ENCODE data around the gene ZNF592. TPM values are rescaled to one million over a fixed set of nuclear protein-coding genes. Genes with fewer than 3 reads are reported as not detected.

ZNF592 gene
- total and polyA plus RNA-seq, 2 of the 13 experiments (the other 11 are each of a cell fraction or from before 2014, with no cell fraction given) = 8.2 to 9.8 TPM

GRCh38 chr15:84811828-84812227 is 63.4 kb downstream of the ZNF592 start:
- H3K9me3 ChIP-seq (ENCODE audit: low read length) = no peaks in the 10 kb centered on the region
- POLR2A ChIA-PET = no interaction called here
- no peaks in the 10 kb centered on the region for H4K20me1 ChIP-seq (ENCODE audit: insufficient read depth, low read length)
- no peak overlapping the region for H3K4me2 ChIP-seq (ENCODE audit: low read depth, low read length)
- ATAC-seq = no peak
- H3K36me3 ChIP-seq (replicated peaks in 1 of 2; ENCODE audit: control insufficient read depth in 1 of 2, insufficient read depth in 2 of 2, low read length in 2 of 2) = no peaks in the 10 kb centered on the region
- peaks cover 25% of the 10 kb centered on the region for H3K4me1 ChIP-seq (ENCODE audit: insufficient read depth, low read length)
- H3K4me3 ChIP-seq (replicated peaks in 1 of 3; ENCODE audit: insufficient read depth in 1 of 3, low read depth in 2 of 3, low read length in 3 of 3) = no peak overlapping the region
- FAIRE-seq = no peak
- in situ Hi-C loops (cut with HindIII; ENCODE audit: extremely low pct_ligation_motif_present, low pct_unique_long_range_greater_than_20kb) (no loop called here), intact Hi-C loops (cut with micrococcal nuclease; ENCODE audit: unreplicated experiment) (loop anchor here (10.0 kb wide), 2 partner anchors 57 to 157 kb away; partner anchors contain the start of genes NMB and WDR73)
- BruUV-seq (replicated peaks) = no TSS peak
- H3K27ac ChIP-seq (ENCODE audit: extremely low read length, insufficient read depth, low read length) = no peak overlapping the region
- no peak overlapping the region for H2AFZ ChIP-seq (ENCODE audit: low read length)
- H3K27me3 ChIP-seq (ENCODE audit: control insufficient read depth in 1 of 2, insufficient read depth in 2 of 2, low read length in 2 of 2) = no peaks in the 10 kb centered on the region
- H3K79me2 ChIP-seq (ENCODE audit: insufficient read depth, low read length) = no peaks in the 10 kb centered on the region
- CTCF ChIA-PET (ENCODE audit: low intra/inter-chr PET ratio, low total read pairs) = no interaction called here
- no peak overlapping the region for H3K9ac ChIP-seq (ENCODE audit: insufficient read depth, low read depth, low read length)
- DNase-seq (ENCODE audit: low spot score) = no peak
- TF ChIP-seq ZNF816 (CRISPR knock-in tag; IDR thresholded peaks at IDR 0.05; ENCODE audit: borderline replicate concordance) = no peak
- TF ChIP-seq ZNF646 (CRISPR knock-in tag; IDR thresholded peaks at IDR 0.05) = no peak
- no peak for TF ChIP-seq SMAD9 (CRISPR knock-in tag; IDR thresholded peaks at IDR 0.05)
- TF ChIP-seq ZNF580 (CRISPR knock-in tag; IDR thresholded peaks at IDR 0.05; ENCODE audit: borderline replicate concordance, low read depth) = no peak
- TF ChIP-seq ZNF431 (CRISPR knock-in tag; IDR thresholded peaks at IDR 0.05; ENCODE audit: borderline replicate concordance, low read depth) = no peak
- TF ChIP-seq ZBTB2 (CRISPR knock-in tag; IDR thresholded peaks at IDR 0.05; ENCODE audit: low read depth) = no peak
- TF ChIP-seq NAIF1 (CRISPR knock-in tag; IDR thresholded peaks at IDR 0.05; ENCODE audit: borderline replicate concordance) = no peak
- TF ChIP-seq ZNF281 (CRISPR knock-in tag; IDR thresholded peaks at IDR 0.05; ENCODE audit: borderline replicate concordance) = no peak
- TF ChIP-seq TP53 (CRISPR knock-in tag; conservative IDR thresholded peaks at IDR 0.05) = no peak
- TF ChIP-seq PPARG (CRISPR knock-in tag; conservative IDR thresholded peaks at IDR 0.05) = no peak
- TF ChIP-seq ZNF513 (CRISPR knock-in tag; conservative IDR thresholded peaks at IDR 0.05) = no peak
